ENCODE data around the gene PPP1R2. TPM values are rescaled to one million over a fixed set of nuclear protein-coding genes. Genes with fewer than 3 reads are reported as not detected.
A peak's percentile ranks its signal among the peaks of the same experiment; 100 is the strongest.
"Not testable (repeated sequence)": the region's sequence is repeated elsewhere in the genome, so short reads cannot be mapped to it uniquely, and the experiment has no call there.

PPP1R2 gene
- 103 and 133 TPM in 2 replicates for total RNA-seq (2014; rRNA removed; shearing (Covaris generic))

GRCh38 chr3:195542698-195543499, at the start of gene PPP1R2:
Gene PPP1R2 (minus strand): TSS chr3:195543325. CDS start chr3:195543025, 300 bp downstream.
- in situ Hi-C loops (cut with HindIII; ENCODE audit: low sequenced_read_pairs): no loop called here
- peak; percentile 96 for DNase-seq (ENCODE audit: low spot score)

DNA sequence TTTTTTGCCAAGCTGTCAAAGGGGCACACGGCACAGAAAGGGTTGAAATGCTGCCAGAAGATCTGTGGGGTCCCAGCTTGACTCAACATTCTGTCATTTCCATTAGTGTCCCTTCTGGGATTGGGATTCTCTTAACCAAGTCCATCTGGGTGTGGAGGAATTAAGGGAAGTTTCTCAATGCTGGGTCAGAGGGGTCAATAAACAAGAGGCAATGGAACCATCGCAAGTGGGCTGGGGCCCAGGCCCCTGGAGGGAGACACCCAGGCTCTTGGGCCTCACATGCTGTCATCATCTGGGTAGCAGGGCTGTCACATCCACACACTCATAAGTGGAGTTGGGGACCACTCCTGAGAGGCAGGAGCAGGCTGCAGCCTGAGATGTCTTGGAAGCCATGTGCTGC, 48.7 kb upstream of the PPP1R2 start:
- in situ Hi-C loops (cut with HindIII; ENCODE audit: low sequenced_read_pairs): no loop called here
- DNase-seq (ENCODE audit: low spot score): no peak

GRCh38 chr3:195591220-195591619, 48.1 kb upstream of the PPP1R2 start:
- in situ Hi-C loops (cut with HindIII; ENCODE audit: low sequenced_read_pairs): no loop called here

GRCh38 chr3:195590381-195590780, 47.3 kb upstream of the PPP1R2 start:
- in situ Hi-C loops (cut with HindIII; ENCODE audit: low sequenced_read_pairs); DNase-seq (ENCODE audit: low spot score): not testable (repeated sequence)

More at GRCh38 chr3:195591220-195591619, 48.1 kb upstream of the PPP1R2 start:
- no peak for DNase-seq (ENCODE audit: low spot score)

- DNase-seq (ENCODE audit: low spot score); in situ Hi-C loops (cut with HindIII; ENCODE audit: low sequenced_read_pairs): not testable (repeated sequence)
These were observed 46.7 kb upstream of the PPP1R2 start for GRCh38 chr3:195589796-195590195.

DNA sequence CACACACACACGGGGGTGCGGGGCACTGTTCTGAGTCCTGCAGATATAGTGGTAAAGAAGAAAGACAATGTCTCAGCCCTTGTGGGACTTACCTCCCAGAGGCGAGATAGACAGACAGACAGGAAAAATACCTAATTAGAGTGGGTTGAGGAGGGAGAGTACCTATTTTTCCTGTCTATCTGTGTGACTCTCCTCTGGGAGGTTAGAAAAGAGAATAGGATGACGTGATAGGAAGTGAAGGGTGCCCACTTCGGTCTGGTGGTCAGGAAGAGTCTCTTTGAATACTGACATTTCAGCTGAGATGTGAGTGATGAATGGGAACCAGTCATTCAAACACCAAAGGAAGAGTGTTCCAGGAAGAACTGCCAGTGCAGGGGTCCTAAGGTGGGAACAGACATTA, 44.7 kb upstream of the PPP1R2 start:
- no peak for DNase-seq (ENCODE audit: low spot score)
- in situ Hi-C loops (cut with HindIII; ENCODE audit: low sequenced_read_pairs): no loop called here

DNA sequence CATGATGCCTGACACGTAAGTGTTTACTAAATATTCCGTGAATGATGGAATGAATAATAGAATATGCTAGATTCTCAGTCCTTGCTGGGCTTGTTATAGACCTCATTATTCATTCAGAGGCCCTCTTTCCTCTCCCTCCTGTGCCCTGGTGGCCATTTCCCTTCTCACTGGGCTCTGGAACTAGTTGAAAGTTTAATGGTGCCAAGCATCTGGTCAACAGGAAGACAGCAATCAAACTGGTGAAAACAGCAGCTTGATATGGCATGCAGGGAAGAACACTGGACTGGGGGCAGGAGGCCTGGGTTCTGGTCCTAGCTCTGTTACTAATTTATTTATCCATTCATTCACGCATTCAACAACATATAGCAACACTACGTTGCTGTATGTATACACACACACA, 44.3 kb upstream of the PPP1R2 start:
- DNase-seq (ENCODE audit: low spot score): no peak
- in situ Hi-C loops (cut with HindIII; ENCODE audit: low sequenced_read_pairs): no loop called here

- DNase-seq (ENCODE audit: low spot score): no peak
- in situ Hi-C loops (cut with HindIII; ENCODE audit: low sequenced_read_pairs): no loop called here
These were observed 41.4 kb upstream of the PPP1R2 start for GRCh38 chr3:195584543-195584870.

GRCh38 chr3:195583831-195584542, 40.9 kb upstream of the PPP1R2 start, which contains the start of gene APOD:
Gene APOD (minus strand): TSS chr3:195583940. CDS start chr3:195579461, 4,479 bp downstream.
- DNase-seq (ENCODE audit: low spot score): no peak
- in situ Hi-C loops (cut with HindIII; ENCODE audit: low sequenced_read_pairs): no loop called here

GRCh38 chr3:195582947-195583346, 39.8 kb upstream of the PPP1R2 start:
- in situ Hi-C loops (cut with HindIII; ENCODE audit: low sequenced_read_pairs): no loop called here
- DNase-seq (ENCODE audit: low spot score): no peak

DNA sequence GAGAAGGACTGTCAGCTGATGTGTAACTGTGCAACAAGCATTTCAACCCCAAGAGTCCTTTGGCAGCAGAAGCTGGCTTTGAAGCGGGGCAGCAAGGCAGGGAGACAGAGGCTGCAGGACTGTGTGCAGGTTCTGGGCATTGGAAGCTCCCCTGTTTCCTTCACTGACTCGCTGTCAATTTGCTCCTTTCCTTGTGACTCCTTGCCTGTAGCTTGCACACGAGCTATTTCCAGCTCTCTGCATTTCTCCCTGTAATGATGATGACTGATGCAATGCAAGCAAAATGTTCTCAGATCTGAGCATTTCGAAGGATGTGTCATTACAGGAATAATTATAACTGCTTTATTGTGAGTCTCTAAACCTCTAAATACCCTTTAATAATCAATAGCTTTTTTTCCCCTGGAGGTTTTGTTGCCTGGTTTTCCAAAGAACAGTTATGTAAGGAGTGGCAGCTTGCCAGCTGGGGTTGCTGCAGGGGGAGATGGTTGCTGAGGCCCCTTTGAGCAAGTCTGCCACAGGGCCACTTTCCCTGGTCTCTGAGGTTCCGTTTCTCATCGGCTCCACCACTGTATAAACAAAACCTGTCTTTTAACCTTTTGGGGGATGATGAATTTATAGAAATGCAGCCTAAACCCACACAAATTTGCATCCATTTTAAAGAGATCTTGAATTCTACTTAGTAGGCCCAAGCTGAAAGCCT, 37.8 kb upstream of the PPP1R2 start:
- in situ Hi-C loops (cut with HindIII; ENCODE audit: low sequenced_read_pairs): no loop called here
- peak; percentile 14 for DNase-seq (ENCODE audit: low spot score)

DNA sequence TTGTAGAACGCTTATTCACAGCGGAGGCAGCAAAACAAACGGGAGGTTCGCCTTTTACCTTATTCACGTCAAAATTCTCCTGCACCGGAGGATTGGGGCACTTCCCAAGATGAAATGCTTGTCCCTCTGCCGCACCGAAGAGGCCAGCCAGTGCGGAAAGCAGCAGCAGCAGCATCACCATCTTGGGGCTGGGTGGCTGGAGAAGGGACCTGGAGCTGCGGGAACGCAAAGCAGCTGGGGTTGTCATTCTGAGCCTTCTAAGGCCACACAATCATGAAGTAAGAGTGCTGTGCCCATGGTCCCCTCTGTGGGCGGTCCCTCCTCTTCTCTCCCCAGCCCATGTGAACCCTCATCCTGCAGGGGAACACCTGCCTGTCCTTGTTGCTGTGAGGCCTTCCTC, 36.2 kb upstream of the PPP1R2 start:
- no peak for DNase-seq (ENCODE audit: low spot score)
- in situ Hi-C loops (cut with HindIII; ENCODE audit: low sequenced_read_pairs): no loop called here

DNA sequence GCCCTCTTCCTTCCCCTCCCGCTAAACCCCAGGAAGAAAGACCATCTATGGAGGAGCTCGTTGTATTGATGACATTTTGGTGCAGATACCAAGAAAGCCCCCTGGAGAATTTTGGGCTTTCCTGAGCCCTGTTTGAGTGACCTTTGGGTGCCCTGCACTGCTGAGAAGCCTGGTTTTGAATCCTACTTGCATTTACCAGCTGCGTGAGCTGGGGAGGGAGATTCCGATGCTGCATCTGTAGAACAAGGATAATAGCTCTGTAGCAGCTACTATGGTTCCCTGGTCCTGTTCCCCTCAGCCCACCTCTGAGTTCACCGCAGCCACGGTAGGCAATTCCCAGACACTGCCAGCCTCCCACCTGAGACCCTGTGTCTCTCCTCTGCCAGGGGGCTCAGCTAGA, 35.4 kb upstream of the PPP1R2 start:
- in situ Hi-C loops (cut with HindIII; ENCODE audit: low sequenced_read_pairs): no loop called here

DNA sequence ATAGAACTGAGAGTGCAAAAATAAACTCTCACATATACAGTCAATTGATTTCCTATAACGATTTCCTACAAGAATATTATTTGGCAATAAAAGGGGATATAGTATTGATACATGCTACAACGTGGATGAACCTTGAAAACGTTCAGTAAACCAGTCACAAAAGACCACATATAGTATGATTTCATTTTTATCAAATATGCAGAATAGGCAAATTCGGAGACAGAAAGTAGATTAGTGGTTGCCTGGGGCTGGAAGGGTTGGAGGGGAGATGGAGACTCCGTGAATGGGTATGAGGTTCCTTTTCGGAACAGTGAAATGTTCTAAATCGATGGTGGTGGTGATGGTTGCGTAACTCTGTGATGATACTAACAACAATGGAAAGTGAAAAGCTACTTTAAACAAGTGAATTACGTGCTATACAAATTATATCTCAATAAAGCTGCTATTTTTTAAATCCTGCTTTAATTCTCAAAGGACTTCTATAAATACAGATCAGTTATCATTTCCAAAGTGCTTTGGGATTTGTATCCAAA, 34.6 kb upstream of the PPP1R2 start:
- no peak for DNase-seq (ENCODE audit: low spot score)
- in situ Hi-C loops (cut with HindIII; ENCODE audit: low sequenced_read_pairs): no loop called here

More for the DNA sequence above, 35.4 kb upstream of the PPP1R2 start:
- DNase-seq (ENCODE audit: low spot score): no peak

DNA sequence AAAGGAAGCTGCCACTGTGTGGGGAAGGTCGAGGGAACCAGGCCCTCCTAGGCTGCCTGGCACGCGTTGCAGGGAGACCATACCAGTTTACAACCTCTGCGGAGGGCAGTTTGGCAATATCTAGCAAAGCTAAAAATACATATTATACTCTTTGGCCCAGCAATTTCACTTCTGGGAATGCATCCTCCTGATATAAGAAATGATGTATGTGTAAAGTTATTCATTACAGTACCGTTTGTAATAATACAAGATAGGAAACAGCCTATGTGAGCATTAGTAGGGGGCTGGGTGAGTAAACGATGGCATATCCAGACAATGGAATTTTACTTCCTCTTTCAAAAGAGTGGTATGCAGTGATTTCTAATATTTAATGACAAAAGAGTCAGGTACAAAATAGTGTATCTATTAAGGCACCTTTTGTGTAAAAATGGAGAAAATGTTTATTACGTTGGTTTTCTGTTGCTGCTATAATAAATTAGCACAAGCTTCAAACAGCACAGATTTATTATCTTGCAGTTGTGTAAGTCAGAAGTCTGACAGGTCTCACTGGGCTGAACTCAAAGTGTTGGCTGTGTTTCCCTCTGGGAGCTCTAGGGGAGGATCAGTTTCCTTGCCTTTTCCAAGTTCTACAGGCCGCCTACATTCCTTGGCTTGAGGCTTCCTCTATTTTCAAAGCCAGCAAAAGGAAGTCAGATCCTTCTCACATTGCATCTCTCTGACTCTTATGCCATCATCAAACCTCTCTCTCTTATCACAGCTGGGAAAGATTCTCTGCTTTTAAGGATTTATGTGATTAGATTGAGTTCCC, 31.6 kb upstream of the PPP1R2 start:
- in situ Hi-C loops (cut with HindIII; ENCODE audit: low sequenced_read_pairs): no loop called here
- DNase-seq (ENCODE audit: low spot score): no peak

DNA sequence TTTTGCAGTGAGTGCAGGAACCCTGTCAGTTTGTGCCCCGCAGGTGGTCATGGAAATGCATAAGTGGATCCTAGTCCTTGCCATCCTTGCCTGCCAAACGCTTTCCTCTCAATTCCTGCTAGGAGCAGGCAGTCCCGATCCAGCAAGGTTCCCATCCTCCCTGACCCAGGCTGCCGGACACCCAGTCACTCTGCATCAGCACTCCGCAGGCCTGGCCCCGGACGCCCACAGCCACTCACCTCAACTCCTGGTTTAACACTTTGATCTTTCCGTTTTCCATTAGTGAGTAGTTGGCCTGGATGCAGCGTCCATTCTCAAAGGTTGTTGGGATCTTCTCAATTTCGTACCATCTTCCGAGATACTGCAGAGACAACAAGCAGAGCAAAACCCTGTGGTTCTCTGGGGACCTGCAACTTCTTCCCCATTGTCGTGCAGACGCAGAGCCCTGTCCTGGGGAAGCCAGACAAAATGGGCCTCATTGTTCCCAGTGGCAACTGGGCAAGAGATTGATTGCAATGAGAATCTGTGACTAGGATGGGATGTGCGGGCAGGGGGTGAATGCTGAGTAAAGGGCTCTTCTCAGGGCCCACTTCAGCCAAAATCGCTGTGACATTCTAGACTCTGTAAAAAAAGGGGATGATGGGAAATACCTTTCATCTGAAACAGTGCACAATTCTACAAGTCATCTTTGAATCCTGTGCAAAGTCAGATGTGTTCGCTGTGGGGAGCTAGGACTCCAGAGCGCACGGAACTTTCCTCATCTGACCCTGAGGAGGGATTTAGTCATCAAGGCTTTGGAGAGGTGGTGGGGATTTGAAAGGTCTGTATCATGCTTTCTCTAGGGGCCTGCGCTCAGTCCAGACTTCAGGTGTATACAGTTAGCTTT, 30.7 kb upstream of the PPP1R2 start:
- in situ Hi-C loops (cut with HindIII; ENCODE audit: low sequenced_read_pairs): no loop called here
- DNase-seq (ENCODE audit: low spot score): no peak

DNA sequence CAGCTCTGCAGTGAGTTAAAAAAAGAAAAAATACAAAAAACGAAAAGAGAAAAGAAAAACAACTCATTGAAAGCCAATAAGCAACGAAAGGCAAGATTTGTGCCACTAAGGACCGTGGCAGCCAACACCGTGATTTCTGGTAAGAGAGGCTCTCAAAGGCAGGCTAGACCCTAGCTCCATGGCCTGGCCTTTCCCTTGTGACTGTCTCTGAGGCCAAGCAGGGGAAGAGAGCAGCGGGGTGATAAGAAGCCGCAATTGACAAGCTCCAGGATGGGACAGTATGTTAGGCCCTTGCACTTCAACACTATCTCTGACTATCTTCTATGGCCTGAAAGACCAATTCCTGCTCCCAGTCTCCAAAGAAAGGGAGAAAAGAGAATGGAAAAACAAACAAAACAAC, 28.2 kb upstream of the PPP1R2 start:
- no peak for DNase-seq (ENCODE audit: low spot score)
- in situ Hi-C loops (cut with HindIII; ENCODE audit: low sequenced_read_pairs): no loop called here

DNA sequence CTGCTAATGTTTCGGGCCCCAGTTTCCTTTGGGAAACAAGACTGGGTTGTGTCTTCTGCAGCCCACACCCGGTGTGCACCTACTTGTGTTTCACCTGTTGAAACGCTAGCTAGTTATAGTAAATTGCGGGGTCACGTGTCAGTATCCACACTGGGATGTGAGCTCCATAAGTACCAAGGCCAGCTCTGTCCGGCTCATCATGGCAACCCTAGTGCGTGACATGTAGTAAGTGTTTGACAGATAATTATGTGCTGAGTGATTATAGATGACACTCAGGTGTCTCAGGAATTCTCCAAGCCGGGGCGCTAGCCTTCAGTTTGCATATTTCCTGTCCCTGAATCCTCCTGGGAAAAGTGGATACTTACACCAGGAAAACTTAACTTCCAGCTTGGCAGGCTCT, 27.8 kb upstream of the PPP1R2 start:
- no peak for DNase-seq (ENCODE audit: low spot score)
- in situ Hi-C loops (cut with HindIII; ENCODE audit: low sequenced_read_pairs): no loop called here

All from G401 (cell line).